Spleen (tissue), 7 donors: ENCODE measurements around the gene MSI2.

Source experiments
- POLR2A ChIP-seq, 3 donors: fragments of 450-650 bp; IDR thresholded peaks; one replicate each; pipeline ENCODE4 v1.5.1; 2017; ENCODE audit warnings: antibody characterized with exemption in 3 of 3, mild to moderate bottlenecking in 1 of 3
- POLR2AphosphoS5 ChIP-seq, 3 donors: sonication (generic); formaldehyde crosslinking; IDR thresholded peaks; one replicate each; pipeline ENCODE4 v1.5.1; 2017; ENCODE audit warnings: antibody characterized with exemption in 3 of 3
- TF ChIP-seq, protein P1 (sequence below), 11 experiments: fragments of 200-600 bp in 7 of 11; fragments of 450-650 bp in 4 of 11; sonication (generic) in 4 of 11; IDR thresholded peaks in 8 of 11; conservative IDR thresholded peaks in 3 of 11; 1 replicate in 7 of 11; 2 replicates in 4 of 11; pipeline versions ENCODE4 v1.4.0 to v1.8.0; 2016 to 2021; ENCODE audit warnings: antibody characterized with exemption in 11 of 11, inconsistent platforms in 4 of 11, mild to moderate bottlenecking in 1 of 11
- donor health status: DM: no; HTN: no; CAD: no; lungs with moderate emphysema.
- donor health status: DM: no; HTN: no; CAD: no.
- donor health status: DM: no; HTN: no; CAD: no.

DNA sequence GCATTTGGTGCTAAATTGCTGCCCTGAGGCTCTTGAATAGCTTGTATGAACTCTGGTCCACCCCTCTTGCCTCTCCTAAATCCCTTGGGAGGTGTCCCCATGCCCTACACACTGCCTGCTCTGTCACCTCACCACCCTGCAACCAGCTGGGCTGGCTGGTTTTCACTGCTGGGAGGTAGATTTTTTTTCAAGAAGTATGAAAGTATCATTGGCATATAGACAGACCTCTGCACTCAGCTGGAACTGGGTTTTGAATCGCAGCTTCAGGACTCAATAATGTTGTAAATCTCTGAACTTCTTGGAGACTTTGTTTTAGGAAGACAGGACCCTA lies 184.9 kb downstream of the MSI2 start:
- no peak for TF ChIP-seq POLR2AphosphoS5 (IDR thresholded peaks at IDR 0.05)
- TF ChIP-seq, protein P1, sequence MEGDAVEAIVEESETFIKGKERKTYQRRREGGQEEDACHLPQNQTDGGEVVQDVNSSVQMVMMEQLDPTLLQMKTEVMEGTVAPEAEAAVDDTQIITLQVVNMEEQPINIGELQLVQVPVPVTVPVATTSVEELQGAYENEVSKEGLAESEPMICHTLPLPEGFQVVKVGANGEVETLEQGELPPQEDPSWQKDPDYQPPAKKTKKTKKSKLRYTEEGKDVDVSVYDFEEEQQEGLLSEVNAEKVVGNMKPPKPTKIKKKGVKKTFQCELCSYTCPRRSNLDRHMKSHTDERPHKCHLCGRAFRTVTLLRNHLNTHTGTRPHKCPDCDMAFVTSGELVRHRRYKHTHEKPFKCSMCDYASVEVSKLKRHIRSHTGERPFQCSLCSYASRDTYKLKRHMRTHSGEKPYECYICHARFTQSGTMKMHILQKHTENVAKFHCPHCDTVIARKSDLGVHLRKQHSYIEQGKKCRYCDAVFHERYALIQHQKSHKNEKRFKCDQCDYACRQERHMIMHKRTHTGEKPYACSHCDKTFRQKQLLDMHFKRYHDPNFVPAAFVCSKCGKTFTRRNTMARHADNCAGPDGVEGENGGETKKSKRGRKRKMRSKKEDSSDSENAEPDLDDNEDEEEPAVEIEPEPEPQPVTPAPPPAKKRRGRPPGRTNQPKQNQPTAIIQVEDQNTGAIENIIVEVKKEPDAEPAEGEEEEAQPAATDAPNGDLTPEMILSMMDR (IDR thresholded peaks at IDR 0.05 in 8 of 11, conservative IDR thresholded peaks at IDR 0.05 in 3 of 11) = no peak
- TF ChIP-seq POLR2A (IDR thresholded peaks at IDR 0.05) = no peak
